Measurements from ENCODE around the gene NFIA. TPM values are rescaled to one million over a fixed set of nuclear protein-coding genes. Genes with fewer than 3 reads are reported as not detected.

The NFIA gene
- total and polyA plus RNA-seq, 10 of the 15 experiments (the other 5 are each of a cell fraction or from before 2014, with no cell fraction given), result 0.10 to 0.16 TPM; not detected in 8

DNA sequence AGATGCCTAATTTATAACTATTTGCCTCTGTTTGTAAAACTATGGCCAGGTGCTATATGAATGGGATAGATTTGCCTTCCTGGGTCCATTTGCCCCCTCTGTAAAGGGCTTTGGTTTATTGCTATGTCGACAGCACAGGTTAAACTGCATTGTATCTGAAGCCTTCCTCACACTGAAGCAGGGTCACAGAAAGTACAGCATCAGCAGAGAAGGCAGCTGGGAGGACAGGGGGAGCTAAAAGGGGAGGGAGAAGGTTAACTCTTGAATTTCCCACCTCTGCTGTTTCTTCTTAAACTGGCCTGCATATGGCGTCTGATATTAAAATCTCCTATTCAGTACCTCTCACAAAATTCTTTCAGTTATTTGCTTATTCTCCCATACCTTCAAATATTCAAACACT is 345.1 kb downstream of the NFIA start (continued):
- TF ChIP-seq CEBPB (IDR thresholded peaks at IDR 0.05; ENCODE audit: borderline replicate concordance in 1 of 2, low read depth in 2 of 2, low read length in 2 of 2), result no peak
- TF ChIP-seq EED (IDR thresholded peaks at IDR 0.05; ENCODE audit: low read depth), result no peak
- no peak for TF ChIP-seq TCF12 (IDR thresholded peaks at IDR 0.05; ENCODE audit: low read depth, low read length)
- TF ChIP-seq, protein P1, sequence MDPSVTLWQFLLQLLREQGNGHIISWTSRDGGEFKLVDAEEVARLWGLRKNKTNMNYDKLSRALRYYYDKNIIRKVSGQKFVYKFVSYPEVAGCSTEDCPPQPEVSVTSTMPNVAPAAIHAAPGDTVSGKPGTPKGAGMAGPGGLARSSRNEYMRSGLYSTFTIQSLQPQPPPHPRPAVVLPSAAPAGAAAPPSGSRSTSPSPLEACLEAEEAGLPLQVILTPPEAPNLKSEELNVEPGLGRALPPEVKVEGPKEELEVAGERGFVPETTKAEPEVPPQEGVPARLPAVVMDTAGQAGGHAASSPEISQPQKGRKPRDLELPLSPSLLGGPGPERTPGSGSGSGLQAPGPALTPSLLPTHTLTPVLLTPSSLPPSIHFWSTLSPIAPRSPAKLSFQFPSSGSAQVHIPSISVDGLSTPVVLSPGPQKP (IDR thresholded peaks at IDR 0.05; ENCODE audit: low read depth, low read length), result no peak
- no peak for TF ChIP-seq DPF2 (IDR thresholded peaks at IDR 0.05)

DNA sequence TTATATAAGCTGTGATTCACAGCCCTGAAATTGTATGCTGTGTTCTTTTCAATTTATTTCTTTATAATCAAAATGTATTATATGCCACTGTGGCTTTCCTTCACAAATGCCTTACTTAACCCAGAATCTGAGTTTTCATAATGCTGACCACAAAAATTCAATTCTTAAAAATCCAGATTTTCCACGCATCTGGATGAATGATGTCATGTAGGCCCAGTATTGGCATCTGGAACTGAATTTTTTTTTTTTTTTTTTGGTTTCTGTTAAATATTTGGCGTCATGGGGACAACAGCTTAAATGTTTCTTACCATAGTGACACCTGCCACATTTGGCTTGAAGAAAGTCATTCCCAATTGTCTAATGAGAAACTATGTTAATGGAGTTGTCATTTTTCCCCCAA is 345.8 kb downstream of the NFIA start:
- SMC1A ChIA-PET (ENCODE audit: uncharacterized antibody, unreplicated experiment), result no interaction called here
- intact Hi-C loops (cut with micrococcal nuclease; ENCODE audit: unreplicated experiment), result no loop called here
- POLR2A ChIA-PET, result no interaction called here
- H3K4me2 ChIP-seq (ENCODE audit: control insufficient read depth, insufficient read depth), result no peak overlapping the region
- no peaks in the 10 kb centered on the region for H3K9me3 ChIP-seq (replicated peaks; ENCODE audit: control insufficient read depth, insufficient read depth, low read length)
- H3K27me3 ChIP-seq (replicated peaks in 1 of 2; ENCODE audit: control insufficient read depth in 2 of 2, insufficient read depth in 2 of 2, low read length in 1 of 2), result peaks cover 0 to 2% of the 10 kb centered on the region in 2 experiments; a peak in 1 of 4 replicates
- TF ChIP-seq STAT1 (conservative IDR thresholded peaks at IDR 0.05) (no peak), KAT2A (conservative IDR thresholded peaks at IDR 0.05; ENCODE audit: control insufficient read depth, low read depth, low read length) (no peak), CHD4 (IDR thresholded peaks at IDR 0.05) (no peak), HDGF (IDR thresholded peaks at IDR 0.05) (no peak), POLR2A (IDR thresholded peaks at IDR 0.05; ENCODE audit: low read depth, low read length) (no peak), SIX5 (IDR thresholded peaks at IDR 0.05; ENCODE audit: low read depth, low read length, severe bottlenecking) (no peak), SRF (IDR thresholded peaks at IDR 0.05; ENCODE audit: low read depth in 2 of 2, low read length in 2 of 2) (no peak)
- TF ChIP-seq, protein P2, sequence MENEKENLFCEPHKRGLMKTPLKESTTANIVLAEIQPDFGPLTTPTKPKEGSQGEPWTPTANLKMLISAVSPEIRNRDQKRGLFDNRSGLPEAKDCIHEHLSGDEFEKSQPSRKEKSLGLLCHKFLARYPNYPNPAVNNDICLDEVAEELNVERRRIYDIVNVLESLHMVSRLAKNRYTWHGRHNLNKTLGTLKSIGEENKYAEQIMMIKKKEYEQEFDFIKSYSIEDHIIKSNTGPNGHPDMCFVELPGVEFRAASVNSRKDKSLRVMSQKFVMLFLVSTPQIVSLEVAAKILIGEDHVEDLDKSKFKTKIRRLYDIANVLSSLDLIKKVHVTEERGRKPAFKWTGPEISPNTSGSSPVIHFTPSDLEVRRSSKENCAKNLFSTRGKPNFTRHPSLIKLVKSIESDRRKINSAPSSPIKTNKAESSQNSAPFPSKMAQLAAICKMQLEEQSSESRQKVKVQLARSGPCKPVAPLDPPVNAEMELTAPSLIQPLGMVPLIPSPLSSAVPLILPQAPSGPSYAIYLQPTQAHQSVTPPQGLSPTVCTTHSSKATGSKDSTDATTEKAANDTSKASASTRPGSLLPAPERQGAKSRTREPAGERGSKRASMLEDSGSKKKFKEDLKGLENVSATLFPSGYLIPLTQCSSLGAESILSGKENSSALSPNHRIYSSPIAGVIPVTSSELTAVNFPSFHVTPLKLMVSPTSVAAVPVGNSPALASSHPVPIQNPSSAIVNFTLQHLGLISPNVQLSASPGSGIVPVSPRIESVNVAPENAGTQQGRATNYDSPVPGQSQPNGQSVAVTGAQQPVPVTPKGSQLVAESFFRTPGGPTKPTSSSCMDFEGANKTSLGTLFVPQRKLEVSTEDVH (IDR thresholded peaks at IDR 0.05; ENCODE audit: low read depth, partially characterized antibody), result no peak
- TF ChIP-seq, protein P3, sequence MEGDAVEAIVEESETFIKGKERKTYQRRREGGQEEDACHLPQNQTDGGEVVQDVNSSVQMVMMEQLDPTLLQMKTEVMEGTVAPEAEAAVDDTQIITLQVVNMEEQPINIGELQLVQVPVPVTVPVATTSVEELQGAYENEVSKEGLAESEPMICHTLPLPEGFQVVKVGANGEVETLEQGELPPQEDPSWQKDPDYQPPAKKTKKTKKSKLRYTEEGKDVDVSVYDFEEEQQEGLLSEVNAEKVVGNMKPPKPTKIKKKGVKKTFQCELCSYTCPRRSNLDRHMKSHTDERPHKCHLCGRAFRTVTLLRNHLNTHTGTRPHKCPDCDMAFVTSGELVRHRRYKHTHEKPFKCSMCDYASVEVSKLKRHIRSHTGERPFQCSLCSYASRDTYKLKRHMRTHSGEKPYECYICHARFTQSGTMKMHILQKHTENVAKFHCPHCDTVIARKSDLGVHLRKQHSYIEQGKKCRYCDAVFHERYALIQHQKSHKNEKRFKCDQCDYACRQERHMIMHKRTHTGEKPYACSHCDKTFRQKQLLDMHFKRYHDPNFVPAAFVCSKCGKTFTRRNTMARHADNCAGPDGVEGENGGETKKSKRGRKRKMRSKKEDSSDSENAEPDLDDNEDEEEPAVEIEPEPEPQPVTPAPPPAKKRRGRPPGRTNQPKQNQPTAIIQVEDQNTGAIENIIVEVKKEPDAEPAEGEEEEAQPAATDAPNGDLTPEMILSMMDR (IDR thresholded peaks at IDR 0.05 in 2 of 3, conservative IDR thresholded peaks at IDR 0.05 in 1 of 3; ENCODE audit: control insufficient read depth in 2 of 3, extremely low read depth in 1 of 3, insufficient read depth in 1 of 3, low read depth in 3 of 3, low read length in 3 of 3), result no peak
- TF ChIP-seq, protein P4, sequence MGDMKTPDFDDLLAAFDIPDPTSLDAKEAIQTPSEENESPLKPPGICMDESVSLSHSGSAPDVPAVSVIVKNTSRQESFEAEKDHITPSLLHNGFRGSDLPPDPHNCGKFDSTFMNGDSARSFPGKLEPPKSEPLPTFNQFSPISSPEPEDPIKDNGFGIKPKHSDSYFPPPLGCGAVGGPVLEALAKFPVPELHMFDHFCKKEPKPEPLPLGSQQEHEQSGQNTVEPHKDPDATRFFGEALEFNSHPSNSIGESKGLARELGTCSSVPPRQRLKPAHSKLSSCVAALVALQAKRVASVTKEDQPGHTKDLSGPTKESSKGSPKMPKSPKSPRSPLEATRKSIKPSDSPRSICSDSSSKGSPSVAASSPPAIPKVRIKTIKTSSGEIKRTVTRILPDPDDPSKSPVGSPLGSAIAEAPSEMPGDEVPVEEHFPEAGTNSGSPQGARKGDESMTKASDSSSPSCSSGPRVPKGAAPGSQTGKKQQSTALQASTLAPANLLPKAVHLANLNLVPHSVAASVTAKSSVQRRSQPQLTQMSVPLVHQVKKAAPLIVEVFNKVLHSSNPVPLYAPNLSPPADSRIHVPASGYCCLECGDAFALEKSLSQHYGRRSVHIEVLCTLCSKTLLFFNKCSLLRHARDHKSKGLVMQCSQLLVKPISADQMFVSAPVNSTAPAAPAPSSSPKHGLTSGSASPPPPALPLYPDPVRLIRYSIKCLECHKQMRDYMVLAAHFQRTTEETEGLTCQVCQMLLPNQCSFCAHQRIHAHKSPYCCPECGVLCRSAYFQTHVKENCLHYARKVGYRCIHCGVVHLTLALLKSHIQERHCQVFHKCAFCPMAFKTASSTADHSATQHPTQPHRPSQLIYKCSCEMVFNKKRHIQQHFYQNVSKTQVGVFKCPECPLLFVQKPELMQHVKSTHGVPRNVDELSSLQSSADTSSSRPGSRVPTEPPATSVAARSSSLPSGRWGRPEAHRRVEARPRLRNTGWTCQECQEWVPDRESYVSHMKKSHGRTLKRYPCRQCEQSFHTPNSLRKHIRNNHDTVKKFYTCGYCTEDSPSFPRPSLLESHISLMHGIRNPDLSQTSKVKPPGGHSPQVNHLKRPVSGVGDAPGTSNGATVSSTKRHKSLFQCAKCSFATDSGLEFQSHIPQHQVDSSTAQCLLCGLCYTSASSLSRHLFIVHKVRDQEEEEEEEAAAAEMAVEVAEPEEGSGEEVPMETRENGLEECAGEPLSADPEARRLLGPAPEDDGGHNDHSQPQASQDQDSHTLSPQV (IDR thresholded peaks at IDR 0.05), result no peak
- BruUV-seq (replicated peaks), result no TSS peak
- CTCF ChIA-PET, result no interaction called here
- ATAC-seq (no peak), FAIRE-seq (no peak), DNase-seq (ENCODE audit: low read depth, low spot score) (no peak)
- 0% methylated on average over 2 of the region's 2 CpGs for WGBS (ENCODE audit: insufficient coverage, insufficient replicate concordance, low lambda C conversion rate, missing lambda C conversion rate)
- in situ Hi-C loops (cut with MboI), result no loop called here
- H3K27ac ChIP-seq (ENCODE audit: control insufficient read depth, insufficient read depth), result no peak overlapping the region
- no peaks in the 10 kb centered on the region for H3K36me3 ChIP-seq (ENCODE audit: control insufficient read depth in 2 of 2, insufficient read depth in 2 of 2, low read length in 1 of 2)
- H4K20me1 ChIP-seq (ENCODE audit: control insufficient read depth, insufficient read depth), result no peaks in the 10 kb centered on the region
- no peaks in the 10 kb centered on the region for H3K79me2 ChIP-seq (ENCODE audit: control insufficient read depth, insufficient read depth, low read length)
- H3K4me3 ChIP-seq, result no peak overlapping the region
- H3K9ac ChIP-seq (ENCODE audit: control insufficient read depth, insufficient read depth, low read length), result no peak overlapping the region
- no peaks in the 10 kb centered on the region for H3K4me1 ChIP-seq (ENCODE audit: control insufficient read depth, insufficient read depth, low read length)
- RAD21 ChIA-PET (ENCODE audit: unreplicated experiment), result no interaction called here
- no peak overlapping the region for H2AFZ ChIP-seq (ENCODE audit: control insufficient read depth, low read depth, low read length)

Measured in GM12878 (cell line).